Stimulated activated CD8-positive, alpha-beta memory T cell treated with anti-CD3 and anti-CD28 coated beads, Interleukin-15, amount 100 ng/mL, for 1 hour (primary cell): Measurements from ENCODE around the gene NTM.
"Not testable (repeated sequence)": the region's sequence is repeated elsewhere in the genome, so short reads cannot be mapped to it uniquely, and the experiment has no call there.

ENCODE experiments used
- DNase-seq: peaks from one replicate; pipeline ENCODE4 v3.0.0-alpha.2; 2020; ENCODE audit warnings: low read depth

Gene NTM

GRCh38 chr11:132361011-132361550 is 990.7 kb downstream of the NTM start:
- DNase-seq: no peak

GRCh38 chr11:132365650-132366049 is 995.2 kb downstream of the NTM start:
- no peak for DNase-seq

- no peak for DNase-seq
These were observed 996.9 kb downstream of the NTM start for GRCh38 chr11:132367293-132367692.

GRCh38 chr11:132370114-132370513 is 999.7 kb downstream of the NTM start:
- DNase-seq: not testable (repeated sequence)

GRCh38 chr11:132373405-132374143 is 1003.2 kb downstream of the NTM start:
- no peak for DNase-seq

GRCh38 chr11:132379540-132379939 is 1009.1 kb downstream of the NTM start:
- no peak for DNase-seq
